Neuronal stem cell (in vitro differentiated cells): ENCODE measurements around the gene PTPN4.

Source experiments
- DNase-seq: peaks from one replicate; pipeline ENCODE4 v3.0.0-alpha.2; 2013; ENCODE audit warnings: low spot score
- H2AFZ ChIP-seq: one replicate; pipeline ENCODE4 v1.6.1; 2013; ENCODE audit warnings: mild to moderate bottlenecking, low read length, inconsistent platforms
- H2AK5ac ChIP-seq: 2 replicates; pipeline ENCODE4 v1.6.1; 2013; ENCODE audit warnings: low read depth, mild to moderate bottlenecking, inconsistent platforms, low read length, moderate library complexity, mixed read lengths
- H2BK120ac ChIP-seq: 2 replicates; pipeline ENCODE4 v1.6.1; 2013; ENCODE audit warnings: low read depth, mild to moderate bottlenecking, inconsistent platforms, low read length, moderate library complexity, mixed read lengths
- H2BK12ac ChIP-seq: one replicate; pipeline ENCODE4 v1.6.1; 2013; ENCODE audit warnings: low read length, inconsistent platforms
- H2BK15ac ChIP-seq: 2 replicates; pipeline ENCODE4 v1.6.1; 2013; ENCODE audit warnings: mild to moderate bottlenecking, low read length, inconsistent platforms, mixed read lengths
- H2BK5ac ChIP-seq: one replicate; pipeline ENCODE4 v1.6.1; 2013; ENCODE audit warnings: inconsistent platforms, mild to moderate bottlenecking, low read length, moderate library complexity
- H3K14ac ChIP-seq: one replicate; pipeline ENCODE4 v1.6.1; 2013; ENCODE audit warnings: low read length, inconsistent platforms
- H3K18ac ChIP-seq: 2 replicates; pipeline ENCODE4 v1.6.1; 2013; ENCODE audit warnings: low read length, inconsistent platforms
- H3K23ac ChIP-seq: 2 replicates; pipeline ENCODE4 v1.6.1; 2013; ENCODE audit warnings: low read depth, mild to moderate bottlenecking, mixed read lengths, low read length, inconsistent platforms; ENCODE audit not compliant: poor library complexity
- H3K27ac ChIP-seq: replicated peaks from 3 replicates; pipeline ENCODE4 v1.5.1; 2013; ENCODE audit warnings: low read length, inconsistent platforms
- H3K27me3 ChIP-seq, 3 experiments: 2 replicates each; pipeline ENCODE4 v1.6.1; 2013; ENCODE audit warnings: low read length in 3 of 3, mild to moderate bottlenecking in 2 of 3, inconsistent platforms in 1 of 3, low read depth in 1 of 3, mixed read lengths in 1 of 3, moderate library complexity in 1 of 3; ENCODE audit not compliant: control insufficient read depth in 3 of 3, insufficient read depth in 3 of 3
- H3K36me3 ChIP-seq, 2 donors: replicated peaks in 1 of 2; 2 replicates each; pipeline ENCODE4 v1.6.1; 2013; ENCODE audit warnings: low read length in 2 of 2; ENCODE audit not compliant: control insufficient read depth in 2 of 2, insufficient read depth in 2 of 2
- H3K4ac ChIP-seq: 2 replicates; pipeline ENCODE4 v1.6.1; 2013; ENCODE audit warnings: inconsistent platforms, mild to moderate bottlenecking, low read length, moderate library complexity
- H3K4me1 ChIP-seq, 2 donors: 1 replicate in 1 of 2; 2 replicates in 1 of 2; pipeline ENCODE4 v1.6.1; 2013; ENCODE audit warnings: low read length in 2 of 2, low read depth in 1 of 2; ENCODE audit not compliant: control insufficient read depth in 2 of 2, insufficient read depth in 1 of 2
- H3K4me2 ChIP-seq: one replicate; pipeline ENCODE4 v1.6.1; 2013; ENCODE audit warnings: mild to moderate bottlenecking, low read length, inconsistent platforms; ENCODE audit not compliant: insufficient read depth, poor library complexity, severe bottlenecking
- H3K4me3 ChIP-seq, 2 donors: 2 replicates each; pipeline ENCODE4 v1.5.1; 2013; ENCODE audit warnings: low read length in 2 of 2, mild to moderate bottlenecking in 2 of 2, inconsistent platforms in 1 of 2, moderate library complexity in 1 of 2
- H3K79me1 ChIP-seq: one replicate; pipeline ENCODE4 v1.6.1; 2013; ENCODE audit warnings: low read depth, mild to moderate bottlenecking, inconsistent platforms, low read length, moderate library complexity
- H3K9ac ChIP-seq: one replicate; pipeline ENCODE4 v1.6.1; 2013; ENCODE audit warnings: mild to moderate bottlenecking, low read depth, low read length, inconsistent platforms; ENCODE audit not compliant: poor library complexity
- H3K9me3 ChIP-seq, 2 donors: replicated peaks in 1 of 2; 2 replicates each; pipeline versions ENCODE3 to v1.6.1; 2013; ENCODE audit warnings: low read length in 2 of 2, mild to moderate bottlenecking in 2 of 2, inconsistent platforms in 1 of 2, low read depth in 1 of 2, mixed read lengths in 1 of 2, moderate library complexity in 1 of 2; ENCODE audit not compliant: control insufficient read depth in 2 of 2, insufficient read depth in 1 of 2
- H4K8ac ChIP-seq: one replicate; pipeline ENCODE4 v1.6.1; 2013; ENCODE audit warnings: low read depth, mild to moderate bottlenecking, inconsistent platforms, low read length, moderate library complexity
- H4K91ac ChIP-seq: one replicate; pipeline ENCODE4 v1.6.1; 2013; ENCODE audit warnings: low read length, low read depth, mild to moderate bottlenecking, inconsistent platforms; ENCODE audit not compliant: poor library complexity
- WGBS, 2 donors: extraction: QIAGEN DNeasy Blood & Tissue Kit; methylation state at CpG; one replicate each; pipeline ENCODE4 v1.1.7; 2013; ENCODE audit warnings: missing lambda C conversion rate in 2 of 2, mixed read lengths in 1 of 2; ENCODE audit not compliant: insufficient read length in 2 of 2, insufficient replicate concordance in 1 of 2; ENCODE audit errors: extremely low coverage in 2 of 2; 5-methylcytosine and 5-hydroxymethylcytosine counted together

Gene PTPN4

GRCh38 chr2:119756837-119757236 lies 2.9 kb upstream of the PTPN4 start:
- Histone ChIP-seq H2AFZ (no peak overlapping the region), H3K9ac (no peak overlapping the region), H3K4me3 (no peak overlapping the region), H2BK15ac (no peak overlapping the region), H3K4ac (no peak overlapping the region), H2BK12ac (no peak overlapping the region), H3K36me3 (no peaks in the 10 kb centered on the region), H3K9me3 (no peaks in the 10 kb centered on the region), H3K4me2 (no peak overlapping the region), H3K79me1 (no peaks in the 10 kb centered on the region), H2BK120ac (no peak overlapping the region), H3K14ac (no peak overlapping the region), H3K27me3 (peaks cover 0 to 2% (median 0%) of the 10 kb centered on the region in 3 experiments), H2BK5ac (no peak overlapping the region), H3K23ac (no peak overlapping the region), H4K91ac (no peak overlapping the region), H3K4me1 (peaks cover 0 to 2% of the 10 kb centered on the region in 2 donors), H3K27ac (no peak overlapping the region), H3K18ac (no peak overlapping the region), H4K8ac (no peak overlapping the region), H2AK5ac (no peak overlapping the region)
- WGBS, 2 donors = no CpG with 5 or more reads among the region's 5 CpGs
- no peak for DNase-seq

DNA sequence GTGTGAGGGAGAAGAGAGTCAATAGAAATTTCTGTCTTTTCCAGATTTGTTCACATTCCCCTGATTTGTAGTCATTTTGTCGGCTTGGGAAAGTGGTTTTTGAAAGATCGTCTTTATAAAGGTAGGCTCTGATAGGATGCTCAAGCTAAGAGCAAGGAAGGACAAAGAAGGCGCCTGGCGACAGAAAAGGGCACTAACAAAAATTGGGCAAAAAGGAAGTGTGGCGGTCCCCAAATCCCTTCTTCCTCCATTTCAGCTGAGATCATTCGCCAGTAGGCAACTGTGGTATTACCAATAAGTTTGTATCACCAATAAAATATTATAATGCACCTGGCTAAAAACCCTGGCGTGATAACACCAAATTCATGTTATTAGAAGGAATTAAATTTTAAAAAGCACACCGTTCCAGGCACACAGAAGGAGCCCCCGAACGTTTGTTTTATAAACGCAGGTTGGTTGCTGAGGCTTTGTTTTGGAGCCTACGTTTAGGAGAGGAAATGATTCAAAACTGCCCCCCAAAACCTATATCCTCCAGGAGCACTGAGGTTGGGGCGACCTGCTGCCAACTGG lies 756 bp upstream of the PTPN4 start:
- H3K9me3 ChIP-seq = no peaks in the 10 kb centered on the region
- no CpG with 5 or more reads among the region's 13 CpGs for WGBS, 2 donors

DNA sequence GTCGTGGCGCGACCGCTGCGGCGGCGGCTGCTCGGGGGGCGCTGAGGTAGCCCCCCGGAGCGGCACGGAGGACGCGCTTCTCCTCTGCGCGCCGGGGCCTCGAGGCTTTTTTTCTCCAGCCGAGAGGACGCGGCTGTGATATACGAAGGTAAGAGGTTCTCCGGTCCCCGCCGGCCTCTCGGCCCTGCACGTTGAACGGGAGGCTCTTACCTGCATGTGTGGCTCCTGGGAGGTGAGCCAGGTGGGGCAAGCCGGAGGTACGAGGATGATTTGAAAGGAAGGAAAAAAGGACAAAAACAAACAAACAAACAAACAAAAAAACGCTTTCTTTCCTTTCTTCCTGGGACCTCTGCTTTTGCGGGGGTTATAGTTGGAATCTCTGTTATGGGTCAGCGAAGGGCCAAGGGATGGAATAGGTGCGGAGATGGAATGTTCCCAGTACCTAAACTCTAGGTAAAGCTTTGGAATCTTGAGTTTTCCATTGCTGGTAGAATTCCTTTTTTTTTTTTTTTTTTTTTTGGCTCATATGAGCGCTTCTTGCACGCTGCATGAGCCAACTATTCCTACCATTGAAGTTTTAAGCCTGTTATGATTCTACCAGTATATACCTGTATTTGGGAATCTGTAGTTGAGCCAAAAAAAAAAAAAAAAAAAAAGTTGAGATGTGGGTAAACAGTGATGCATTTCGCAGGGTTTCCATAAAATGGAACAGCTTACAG lies 674 bp downstream of the PTPN4 start:
- DNase-seq = no peak
- Histone ChIP-seq H3K36me3 (no peaks in the 10 kb centered on the region), H3K27me3 (peaks cover 0 to 2% (median 0%) of the 10 kb centered on the region in 3 experiments), H2BK5ac (peak overlapping the region; percentile 88), H3K4me2 (peak overlapping the region; percentile 64), H3K4ac (no peak overlapping the region), H2BK12ac (no peak overlapping the region), H2BK120ac (no peak overlapping the region), H2AK5ac (peak overlapping the region; percentile 17), H3K23ac (no peak overlapping the region), H3K27ac (peak overlapping the region; percentile 99), H4K91ac (no peak overlapping the region), H3K9ac (peak overlapping the region; percentile 87), H3K4me1 (peaks cover 0 to 9% of the 10 kb centered on the region in 2 donors), H4K8ac (no peak overlapping the region), H2BK15ac (peak overlapping the region; percentile 10), H3K79me1 (no peaks in the 10 kb centered on the region), H3K14ac (no peak overlapping the region), H3K4me3 (peak overlapping the region; percentile 85 to 93), H3K9me3 (no peaks in the 10 kb centered on the region), H3K18ac (peak overlapping the region; percentile 91), H2AFZ (peak overlapping the region; percentile 98)
- WGBS, 2 donors = no CpG with 5 or more reads among the region's 37 CpGs

More for the DNA sequence above, 756 bp upstream of the PTPN4 start:
- no peak overlapping the region for H3K23ac ChIP-seq
- H3K27me3 ChIP-seq = peaks cover 0 to 2% (median 0%) of the 10 kb centered on the region in 3 experiments
- no peak overlapping the region for H2BK5ac ChIP-seq
- H3K4me1 ChIP-seq = peaks cover 0 to 9% of the 10 kb centered on the region in 2 donors
- no peak overlapping the region for H3K4ac ChIP-seq
- H2BK120ac ChIP-seq = no peak overlapping the region
- no peaks in the 10 kb centered on the region for H3K36me3 ChIP-seq
- H2AFZ ChIP-seq = peak overlapping the region; percentile 98
- H2AK5ac ChIP-seq = no peak overlapping the region
- H3K4me2 ChIP-seq = peak overlapping the region; percentile 88
- no peak for DNase-seq
- H2BK12ac ChIP-seq = no peak overlapping the region
- H3K27ac ChIP-seq = peak overlapping the region; percentile 79
- no peak overlapping the region for H3K14ac ChIP-seq
- H3K9ac ChIP-seq = no peak overlapping the region
- H4K8ac ChIP-seq = no peak overlapping the region
- no peak overlapping the region for H4K91ac ChIP-seq
- H3K4me3 ChIP-seq = peak overlapping the region; percentile 67 to 93
- H2BK15ac ChIP-seq = no peak overlapping the region
- H3K79me1 ChIP-seq = no peaks in the 10 kb centered on the region
- H3K18ac ChIP-seq = no peak overlapping the region

GRCh38 chr2:119760956-119761275 lies 1.2 kb downstream of the PTPN4 start:
- H4K8ac ChIP-seq = no peak overlapping the region
- WGBS, 2 donors = no CpG with 5 or more reads among the region's 4 CpGs
- H3K36me3 ChIP-seq = no peaks in the 10 kb centered on the region
- H3K9ac ChIP-seq = no peak overlapping the region
- H3K4me1 ChIP-seq = peaks cover 0 to 9% of the 10 kb centered on the region in 2 donors
- peaks cover 0 to under 1% of the 10 kb centered on the region in 2 donors for H3K9me3 ChIP-seq
- no peak overlapping the region for H3K27ac ChIP-seq
- H3K4me2 ChIP-seq = peak overlapping the region; percentile 64
- DNase-seq = no peak
- no peak overlapping the region for H3K4ac ChIP-seq
- no peak overlapping the region for H3K23ac ChIP-seq
- peak overlapping the region; percentile 80 to 93 for H3K4me3 ChIP-seq
- H4K91ac ChIP-seq = no peak overlapping the region
- no peak overlapping the region for H2BK120ac ChIP-seq
- H2BK5ac ChIP-seq = no peak overlapping the region
- H3K27me3 ChIP-seq = peaks cover 0 to 2% (median 0%) of the 10 kb centered on the region in 3 experiments
- H2AFZ ChIP-seq = no peak overlapping the region
- H2BK15ac ChIP-seq = no peak overlapping the region
- H2BK12ac ChIP-seq = no peak overlapping the region
- H3K18ac ChIP-seq = no peak overlapping the region
- H2AK5ac ChIP-seq = no peak overlapping the region
- H3K79me1 ChIP-seq = no peaks in the 10 kb centered on the region
- no peak overlapping the region for H3K14ac ChIP-seq
